GM12892 (cell line): ENCODE results near the gene STARD13.

ENCODE experiments used
- POLR2A ChIP-seq: IDR thresholded peaks from 2 replicates; pipeline ENCODE4 v1.6.1; 2011; ENCODE audit warnings: low read depth, low read length, control low read depth
- POLR2AphosphoS5 ChIP-seq: IDR thresholded peaks from 2 replicates; pipeline ENCODE4 v1.6.1; 2011; ENCODE audit warnings: low read depth, low read length, control low read depth
- TAF1 ChIP-seq: IDR thresholded peaks from 2 replicates; pipeline ENCODE4 v1.6.1; 2011; ENCODE audit warnings: low read depth, mild to moderate bottlenecking, control low read depth, low read length, borderline replicate concordance

DNA sequence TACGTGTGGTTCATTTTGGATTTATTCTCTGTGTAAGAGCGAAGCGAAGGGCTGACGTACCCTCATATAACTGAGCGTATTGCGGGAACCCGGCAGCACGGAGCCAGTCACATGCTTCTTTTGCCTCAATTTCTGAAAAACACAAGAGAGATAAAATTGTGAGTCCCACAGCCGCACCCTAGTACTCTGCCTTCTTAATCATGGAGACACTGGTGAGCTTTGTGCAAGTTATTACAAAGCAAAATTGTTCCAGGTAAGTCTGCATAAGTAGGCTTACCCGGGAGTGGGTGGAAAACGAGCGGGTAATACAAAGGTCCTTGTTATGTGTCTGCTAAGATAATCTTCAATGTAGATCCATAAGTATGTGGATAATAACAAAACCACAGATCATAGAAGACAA, 118.1 kb downstream of the STARD13 start:
- TF ChIP-seq POLR2AphosphoS5 (no peak), POLR2A (no peak), TAF1 (no peak)
